ENCODE measurements around the gene ANKRD10. TPM values are rescaled to one million over a fixed set of nuclear protein-coding genes. Genes with fewer than 3 reads are reported as not detected.
"Not testable (repeated sequence)": the region's sequence is repeated elsewhere in the genome, so short reads cannot be mapped to it uniquely, and the experiment has no call there.

The ANKRD10 gene
- total RNA-seq, 1 donor from 2014 or later, result 212 TPM

DNA sequence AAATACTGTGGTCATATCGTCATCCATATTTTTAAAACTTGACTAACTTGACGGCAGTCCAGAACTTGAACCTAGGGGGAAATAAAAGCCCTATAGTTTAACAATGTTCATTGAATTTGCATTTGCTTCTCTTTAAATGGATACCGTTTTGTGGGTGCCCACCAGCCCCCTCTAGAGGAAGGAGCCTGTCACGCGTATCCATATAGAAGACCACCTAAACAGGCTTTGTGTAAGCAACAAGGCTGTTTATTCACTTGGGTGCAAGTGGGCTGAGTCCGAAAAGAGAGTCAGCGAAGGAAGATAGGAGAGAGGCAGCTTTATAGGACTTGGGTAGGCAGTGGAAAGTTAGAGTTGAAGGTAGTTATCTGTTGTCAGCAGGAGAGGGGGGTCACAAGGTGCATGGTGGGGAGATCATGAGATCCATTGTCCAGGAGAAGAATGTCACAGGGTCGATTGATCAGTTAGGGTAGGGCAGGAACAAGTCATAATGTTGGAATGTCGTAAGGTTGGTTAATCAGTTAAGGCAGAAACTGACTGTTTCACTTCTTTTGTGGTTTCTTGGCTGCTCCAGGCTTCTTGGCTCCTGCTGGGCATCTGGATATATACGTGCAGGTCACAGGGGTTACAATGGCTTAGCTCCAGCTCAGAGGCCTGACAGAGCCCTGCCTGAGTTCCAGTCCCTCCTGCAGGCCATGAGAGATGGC, 42.5 kb upstream of the ANKRD10 start:
- Histone ChIP-seq H3K4me3 (no peak overlapping the region), H3K27me3 (no peaks in the 10 kb centered on the region), H3K4me1 (no peaks in the 10 kb centered on the region), H2AFZ (replicated peaks) (no peak overlapping the region), H3F3A (ENCODE audit: low read depth) (no peaks in the 10 kb centered on the region), H3K9ac (no peak overlapping the region), H3K27ac (no peak overlapping the region), H3K9me3 (ENCODE audit: low read depth) (no peaks in the 10 kb centered on the region), H3K36me3 (no peaks in the 10 kb centered on the region), H3K4me2 (no peak overlapping the region), H4K20me1 (ENCODE audit: low read depth) (no peaks in the 10 kb centered on the region), H3K79me2 (ENCODE audit: low read depth) (no peaks in the 10 kb centered on the region)
- DNase-seq (ENCODE audit: low spot score), result no peak
- Mint-ChIP-seq H3K27ac (no peak overlapping the region), H3K36me3 (no peaks in the 10 kb centered on the region), H3K9me3 (peaks cover 8% of the 10 kb centered on the region), H3K4me1 (peaks cover 10% of the 10 kb centered on the region), H3K27me3 (ENCODE audit: insufficient read depth, low read depth) (peaks cover 8% of the 10 kb centered on the region), H3K4me3 (no peak overlapping the region)
- TF ChIP-seq EZH2 (IDR thresholded peaks at IDR 0.05), result no peak
- TF ChIP-seq, protein P1, sequence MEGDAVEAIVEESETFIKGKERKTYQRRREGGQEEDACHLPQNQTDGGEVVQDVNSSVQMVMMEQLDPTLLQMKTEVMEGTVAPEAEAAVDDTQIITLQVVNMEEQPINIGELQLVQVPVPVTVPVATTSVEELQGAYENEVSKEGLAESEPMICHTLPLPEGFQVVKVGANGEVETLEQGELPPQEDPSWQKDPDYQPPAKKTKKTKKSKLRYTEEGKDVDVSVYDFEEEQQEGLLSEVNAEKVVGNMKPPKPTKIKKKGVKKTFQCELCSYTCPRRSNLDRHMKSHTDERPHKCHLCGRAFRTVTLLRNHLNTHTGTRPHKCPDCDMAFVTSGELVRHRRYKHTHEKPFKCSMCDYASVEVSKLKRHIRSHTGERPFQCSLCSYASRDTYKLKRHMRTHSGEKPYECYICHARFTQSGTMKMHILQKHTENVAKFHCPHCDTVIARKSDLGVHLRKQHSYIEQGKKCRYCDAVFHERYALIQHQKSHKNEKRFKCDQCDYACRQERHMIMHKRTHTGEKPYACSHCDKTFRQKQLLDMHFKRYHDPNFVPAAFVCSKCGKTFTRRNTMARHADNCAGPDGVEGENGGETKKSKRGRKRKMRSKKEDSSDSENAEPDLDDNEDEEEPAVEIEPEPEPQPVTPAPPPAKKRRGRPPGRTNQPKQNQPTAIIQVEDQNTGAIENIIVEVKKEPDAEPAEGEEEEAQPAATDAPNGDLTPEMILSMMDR (IDR thresholded peaks at IDR 0.05), result peak; percentile 50

DNA sequence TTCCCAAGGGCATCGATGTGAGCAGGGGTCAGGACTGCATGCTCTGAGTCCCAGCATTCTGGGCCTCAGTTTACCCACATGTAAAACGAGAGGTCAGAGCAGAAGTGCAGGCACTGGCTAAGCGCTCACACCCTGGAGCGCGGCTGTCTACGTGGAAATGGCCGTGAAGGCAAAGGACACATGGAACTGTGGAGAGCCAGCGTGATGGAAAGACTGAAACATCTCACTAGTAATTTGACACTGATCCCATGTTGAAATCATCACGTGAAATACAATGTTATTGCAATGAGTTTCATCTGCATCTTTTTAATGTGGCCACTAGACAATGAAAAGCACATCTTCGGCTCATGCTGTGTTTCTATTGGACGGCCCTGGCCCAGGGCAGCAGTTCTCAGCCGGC, 41.3 kb upstream of the ANKRD10 start:
- H3K36me3 ChIP-seq; H2AFZ ChIP-seq (replicated peaks); DNase-seq (ENCODE audit: low spot score); H3K27me3 ChIP-seq; H3K79me2 ChIP-seq (ENCODE audit: low read depth); H3K27ac Mint-ChIP-seq; H3K4me3 Mint-ChIP-seq; H3F3A ChIP-seq (ENCODE audit: low read depth); H3K9me3 Mint-ChIP-seq; H3K4me1 Mint-ChIP-seq; H3K36me3 Mint-ChIP-seq; H3K9ac ChIP-seq; H3K4me2 ChIP-seq; H3K4me1 ChIP-seq; H4K20me1 ChIP-seq (ENCODE audit: low read depth); H3K4me3 ChIP-seq; H3K27ac ChIP-seq; H3K9me3 ChIP-seq (ENCODE audit: low read depth); H3K27me3 Mint-ChIP-seq (ENCODE audit: insufficient read depth, low read depth): not testable (repeated sequence)

DNA sequence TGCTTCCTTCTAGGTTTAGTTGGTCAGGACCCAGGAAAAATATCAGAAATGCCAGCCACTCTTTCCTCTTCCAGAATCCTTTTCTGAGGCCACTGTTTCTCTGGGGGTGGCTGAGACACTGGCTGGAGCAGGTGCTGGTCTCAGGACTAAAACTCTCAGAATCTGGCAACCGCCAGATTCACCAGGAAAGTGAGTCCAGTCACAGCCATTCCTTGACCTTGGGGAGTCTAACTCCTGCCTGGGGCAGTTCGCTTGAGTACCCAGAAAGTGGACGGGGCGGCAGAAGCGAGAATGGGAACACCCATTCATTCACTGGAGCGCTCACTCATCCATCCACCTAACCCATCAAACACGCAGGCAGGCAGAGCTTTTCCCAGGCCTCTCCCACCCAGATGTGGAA, 40.7 kb upstream of the ANKRD10 start:
- not testable (repeated sequence) for H3K4me1 Mint-ChIP-seq; H3K4me1 ChIP-seq; H3K27me3 ChIP-seq; H3K27ac ChIP-seq; H2AFZ ChIP-seq (replicated peaks); H3K4me3 ChIP-seq; H3K27ac Mint-ChIP-seq; H3K27me3 Mint-ChIP-seq (ENCODE audit: insufficient read depth, low read depth); DNase-seq (ENCODE audit: low spot score); H3K9me3 ChIP-seq (ENCODE audit: low read depth); H3K79me2 ChIP-seq (ENCODE audit: low read depth); H3K9me3 Mint-ChIP-seq; H3K36me3 ChIP-seq; H3F3A ChIP-seq (ENCODE audit: low read depth); H3K36me3 Mint-ChIP-seq; H3K4me2 ChIP-seq; H4K20me1 ChIP-seq (ENCODE audit: low read depth); H3K9ac ChIP-seq; H3K4me3 Mint-ChIP-seq

DNA sequence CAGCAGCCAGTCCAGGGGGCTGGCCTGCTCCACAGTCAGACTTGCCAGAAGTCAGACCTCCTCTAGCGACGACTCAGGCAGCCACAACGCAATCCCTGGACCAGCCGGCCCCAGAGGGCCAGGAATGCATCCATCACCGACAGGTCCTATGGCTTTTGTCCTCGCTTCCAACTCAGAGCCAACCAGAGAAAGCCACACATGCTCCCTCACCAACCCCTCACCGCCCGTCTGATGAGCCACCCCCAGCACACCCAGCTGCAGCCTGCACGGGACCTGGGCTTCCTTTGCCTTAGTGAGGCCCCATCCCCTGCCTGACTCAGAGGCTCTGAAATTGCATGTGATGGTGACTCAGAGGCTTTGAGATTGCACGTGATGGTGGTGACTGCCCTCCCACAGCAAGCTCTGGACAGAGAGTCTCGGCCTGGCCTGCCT, 40.2 kb upstream of the ANKRD10 start:
- H3K79me2 ChIP-seq (ENCODE audit: low read depth); H3K36me3 Mint-ChIP-seq; H3K9ac ChIP-seq; H3F3A ChIP-seq (ENCODE audit: low read depth); H3K4me1 Mint-ChIP-seq; H3K9me3 ChIP-seq (ENCODE audit: low read depth); H3K9me3 Mint-ChIP-seq; H3K27me3 Mint-ChIP-seq (ENCODE audit: insufficient read depth, low read depth); H4K20me1 ChIP-seq (ENCODE audit: low read depth); H2AFZ ChIP-seq (replicated peaks); H3K4me2 ChIP-seq; H3K4me3 ChIP-seq; DNase-seq (ENCODE audit: low spot score); H3K4me1 ChIP-seq; H3K27ac Mint-ChIP-seq; H3K4me3 Mint-ChIP-seq; H3K36me3 ChIP-seq; H3K27me3 ChIP-seq; H3K27ac ChIP-seq: not testable (repeated sequence)

DNA sequence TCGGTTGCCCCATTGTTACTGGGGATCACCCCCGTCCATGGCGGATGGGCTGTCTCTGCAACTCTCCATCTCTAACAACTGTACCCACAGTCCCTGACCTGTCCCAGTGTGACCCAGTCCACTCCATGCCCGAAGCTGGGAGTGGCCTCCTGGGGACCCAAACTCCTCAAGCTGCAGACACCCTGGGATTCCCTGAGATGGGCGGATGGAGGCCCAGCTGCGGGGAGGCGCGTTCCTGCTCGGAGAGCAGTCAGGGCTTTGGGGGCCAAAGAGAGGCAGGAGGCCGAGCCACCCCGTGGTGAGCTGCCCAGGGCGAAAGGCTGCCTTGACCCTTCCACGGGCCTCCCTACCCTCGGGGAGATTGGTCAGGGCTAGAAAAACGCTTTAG, 39.7 kb upstream of the ANKRD10 start:
- not testable (repeated sequence) for H3K36me3 ChIP-seq; H4K20me1 ChIP-seq (ENCODE audit: low read depth); H3K4me1 Mint-ChIP-seq; H3K27me3 ChIP-seq; H3K27ac ChIP-seq; H3F3A ChIP-seq (ENCODE audit: low read depth); H3K4me3 Mint-ChIP-seq; DNase-seq (ENCODE audit: low spot score); H3K9ac ChIP-seq; H3K27ac Mint-ChIP-seq; H3K9me3 ChIP-seq (ENCODE audit: low read depth); H3K79me2 ChIP-seq (ENCODE audit: low read depth); H3K4me1 ChIP-seq; H3K27me3 Mint-ChIP-seq (ENCODE audit: insufficient read depth, low read depth); H3K4me2 ChIP-seq; H3K9me3 Mint-ChIP-seq; H3K36me3 Mint-ChIP-seq; H3K4me3 ChIP-seq; H2AFZ ChIP-seq (replicated peaks)
